HepG2 (cell line): Measurements from ENCODE around the gene RPL23. TPM values are rescaled to one million over a fixed set of nuclear protein-coding genes. Genes with fewer than 3 reads are reported as not detected.

Experiments
- CC2D1A ChIP-seq: sonication (generic); formaldehyde crosslinking; IDR thresholded peaks from 2 replicates; pipeline ENCODE4 v1.8.1; 2023; ENCODE audit warnings: mild to moderate bottlenecking, missing genetic modification reagents
- IRF9 ChIP-seq: sonication (generic); formaldehyde crosslinking; IDR thresholded peaks from 2 replicates; pipeline ENCODE4 v1.8.0; 2022; ENCODE audit warnings: missing genetic modification reagents, mild to moderate bottlenecking, borderline replicate concordance
- LBX2 ChIP-seq: sonication (generic); formaldehyde crosslinking; IDR thresholded peaks from 2 replicates; pipeline ENCODE4 v1.5.0; 2020; ENCODE audit warnings: missing genetic modification reagents, mild to moderate bottlenecking, borderline replicate concordance
- MTF2 ChIP-seq: sonication (generic); formaldehyde crosslinking; IDR thresholded peaks from 2 replicates; pipeline ENCODE4 v1.5.0; 2020; ENCODE audit warnings: missing genetic modification reagents, borderline replicate concordance
- NONO ChIP-seq, 2 experiments: fragments of 450-650 bp in 1 of 2; sonication (generic) in 1 of 2; formaldehyde crosslinking in 1 of 2; IDR thresholded peaks in 1 of 2; conservative IDR thresholded peaks in 1 of 2; 2 replicates each; pipeline versions ENCODE4 v1.6.1 to v1.8.0; 2017 to 2022; ENCODE audit warnings: mild to moderate bottlenecking in 1 of 2, missing genetic modification reagents in 1 of 2, moderate library complexity in 1 of 2
- NRL ChIP-seq: sonication (generic); formaldehyde crosslinking; IDR thresholded peaks from 2 replicates; pipeline ENCODE4 v1.5.0; 2020; ENCODE audit warnings: missing genetic modification reagents, mild to moderate bottlenecking, moderate library complexity, borderline replicate concordance
- RFX5 ChIP-seq: IDR thresholded peaks from 2 replicates; pipeline ENCODE4 v1.6.1; 2011; ENCODE audit warnings: low read depth, low read length, improper control_type of control experiment
- SALL2 ChIP-seq: sonication (generic); formaldehyde crosslinking; IDR thresholded peaks from 2 replicates; pipeline ENCODE4 v1.8.1; 2023; ENCODE audit warnings: mild to moderate bottlenecking, missing genetic modification reagents, inconsistent platforms
- SMC3 ChIP-seq: IDR thresholded peaks from 2 replicates; pipeline ENCODE4 v1.6.1; 2011; ENCODE audit warnings: low read length, improper control_type of control experiment
- TERF1 ChIP-seq: sonication (generic); formaldehyde crosslinking; IDR thresholded peaks from 2 replicates; pipeline ENCODE4 v1.8.0; 2022; ENCODE audit warnings: mild to moderate bottlenecking, missing genetic modification reagents, moderate library complexity
- ZFP36 ChIP-seq: fragments of 150-350 bp; IDR thresholded peaks from 2 replicates; pipeline ENCODE4 v1.6.1; 2018; ENCODE audit warnings: borderline replicate concordance, low read length, low read depth; ENCODE audit not compliant: partially characterized antibody
- ZFP37 ChIP-seq: sonication (generic); formaldehyde crosslinking; IDR thresholded peaks from 2 replicates; pipeline ENCODE4 v1.4.0; 2020; ENCODE audit warnings: missing genetic modification reagents, borderline replicate concordance
- ZNF234 ChIP-seq: sonication (generic); formaldehyde crosslinking; conservative IDR thresholded peaks from 2 replicates; pipeline ENCODE4 v1.5.1; 2020; ENCODE audit warnings: mild to moderate bottlenecking, missing genetic modification reagents
- ZNF292 ChIP-seq: sonication (generic); formaldehyde crosslinking; IDR thresholded peaks from 2 replicates; pipeline ENCODE4 v1.8.1; 2022; ENCODE audit warnings: mild to moderate bottlenecking, low read depth, missing genetic modification reagents, borderline replicate concordance
- polyA plus RNA-seq, 8 experiments: library from polyadenylated mRNA; depleted of rRNA in 3 of 8; stranded (reverse) in 7 of 8; unstranded in 1 of 8; fragments of >200 nt; fragmentation: Illumina TruSeq in 4 of 8; extraction: Trizol in 4 of 8; gene quantifications; 2 replicates each; pipeline versions ENCODE4 v1.2.1 to v1.2.3, GENCODE V29; 2011 to 2016; ENCODE audit warnings: low read depth in 4 of 8, missing spikeins in 1 of 8, mixed read lengths in 1 of 8; ENCODE audit not compliant: insufficient read depth in 1 of 8
- total RNA-seq, 5 experiments: library from RNA; depleted of rRNA; stranded (reverse); fragments of >200 nt; fragmentation: Illumina TruSeq; extraction: Trizol; gene quantifications; 2 replicates each; pipeline ENCODE4 v1.2.3, GENCODE V29; 2016; ENCODE audit warnings: low read depth in 1 of 5
- TF ChIP-seq, protein P1 (sequence below): sonication (generic); formaldehyde crosslinking; IDR thresholded peaks from 2 replicates; pipeline ENCODE4 v1.5.1; 2020; ENCODE audit warnings: missing genetic modification reagents, mild to moderate bottlenecking, borderline replicate concordance
- TF ChIP-seq, protein P2 (sequence below): sonication (generic); formaldehyde crosslinking; IDR thresholded peaks from 2 replicates; pipeline ENCODE4 v1.5.0; 2020; ENCODE audit warnings: mild to moderate bottlenecking, missing genetic modification reagents
- TF ChIP-seq, protein P3 (sequence below), 2 experiments: fragments of 450-650 bp in 1 of 2; sonication (generic) in 1 of 2; formaldehyde crosslinking; IDR thresholded peaks; 2 replicates each; pipeline versions ENCODE4 v1.5.0 to v1.8.0; 2020 to 2022; ENCODE audit warnings: mild to moderate bottlenecking in 1 of 2, missing genetic modification reagents in 1 of 2
- TF ChIP-seq, protein P4 (sequence below): sonication (generic); formaldehyde crosslinking; IDR thresholded peaks from 2 replicates; pipeline ENCODE4 v1.4.0; 2020; ENCODE audit warnings: mild to moderate bottlenecking, missing genetic modification reagents

RPL23 gene
- total and polyA plus RNA-seq, 2 of the 13 experiments (the other 11 are each of a cell fraction or from before 2014, with no cell fraction given): 2,790 to 4,860 TPM

DNA sequence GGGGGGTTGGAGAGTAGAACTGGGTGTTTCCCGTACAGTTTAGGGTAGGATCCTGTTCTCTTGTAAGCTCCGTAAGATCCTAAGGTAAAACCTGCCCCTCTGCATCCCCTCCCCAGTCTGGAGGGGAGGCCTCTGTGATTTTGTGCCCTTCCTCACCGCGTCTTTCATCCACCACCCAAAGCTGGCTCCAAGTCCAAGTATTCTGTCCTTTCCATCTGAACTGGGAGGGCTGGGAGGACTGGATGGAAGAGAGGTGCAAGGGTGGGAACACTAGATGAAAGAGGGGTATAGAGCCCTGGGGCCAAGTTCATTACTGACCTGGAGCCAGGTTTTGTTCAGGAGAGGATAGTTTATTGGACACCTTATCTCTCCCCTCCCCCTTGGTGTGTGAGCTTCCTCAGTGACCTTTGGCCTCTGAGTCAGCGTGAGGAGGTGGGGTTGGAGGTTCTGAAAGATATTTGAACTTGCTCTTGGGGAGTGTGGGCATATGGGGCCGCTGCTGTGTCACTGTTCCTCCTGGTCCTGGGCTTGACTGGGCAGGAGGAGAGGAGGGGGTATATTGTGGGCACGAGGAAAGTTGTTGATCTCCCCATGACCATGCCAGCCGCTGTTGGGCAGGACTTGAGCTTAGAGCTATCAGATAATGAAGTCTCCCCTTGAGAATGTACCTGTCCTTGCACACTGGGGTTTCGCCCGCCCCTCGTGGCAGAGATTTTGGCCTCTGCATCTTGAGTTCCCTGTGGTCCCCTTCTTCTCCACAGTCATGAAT is 17.9 kb upstream of the RPL23 start (continued):
- TF ChIP-seq, protein P1, sequence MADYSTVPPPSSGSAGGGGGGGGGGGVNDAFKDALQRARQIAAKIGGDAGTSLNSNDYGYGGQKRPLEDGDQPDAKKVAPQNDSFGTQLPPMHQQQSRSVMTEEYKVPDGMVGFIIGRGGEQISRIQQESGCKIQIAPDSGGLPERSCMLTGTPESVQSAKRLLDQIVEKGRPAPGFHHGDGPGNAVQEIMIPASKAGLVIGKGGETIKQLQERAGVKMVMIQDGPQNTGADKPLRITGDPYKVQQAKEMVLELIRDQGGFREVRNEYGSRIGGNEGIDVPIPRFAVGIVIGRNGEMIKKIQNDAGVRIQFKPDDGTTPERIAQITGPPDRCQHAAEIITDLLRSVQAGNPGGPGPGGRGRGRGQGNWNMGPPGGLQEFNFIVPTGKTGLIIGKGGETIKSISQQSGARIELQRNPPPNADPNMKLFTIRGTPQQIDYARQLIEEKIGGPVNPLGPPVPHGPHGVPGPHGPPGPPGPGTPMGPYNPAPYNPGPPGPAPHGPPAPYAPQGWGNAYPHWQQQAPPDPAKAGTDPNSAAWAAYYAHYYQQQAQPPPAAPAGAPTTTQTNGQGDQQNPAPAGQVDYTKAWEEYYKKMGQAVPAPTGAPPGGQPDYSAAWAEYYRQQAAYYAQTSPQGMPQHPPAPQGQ: peak; percentile 19; the same call in 1 of the 2 replicates
- peak; percentile 8; the same call in 1 of the 2 replicates for TF ChIP-seq NRL (CRISPR knock-in tag)
- no peak for TF ChIP-seq MTF2
- TF ChIP-seq CC2D1A: no peak
- 0 out of 2 replicates have a peak, but pooled peaks have one; percentile 17 for TF ChIP-seq RFX5
- TF ChIP-seq TERF1 (CRISPR knock-in tag): no peak
- no peak for TF ChIP-seq ZNF234 (CRISPR knock-in tag)
- TF ChIP-seq ZFP37 (CRISPR knock-in tag): no peak
- TF ChIP-seq, protein P2, sequence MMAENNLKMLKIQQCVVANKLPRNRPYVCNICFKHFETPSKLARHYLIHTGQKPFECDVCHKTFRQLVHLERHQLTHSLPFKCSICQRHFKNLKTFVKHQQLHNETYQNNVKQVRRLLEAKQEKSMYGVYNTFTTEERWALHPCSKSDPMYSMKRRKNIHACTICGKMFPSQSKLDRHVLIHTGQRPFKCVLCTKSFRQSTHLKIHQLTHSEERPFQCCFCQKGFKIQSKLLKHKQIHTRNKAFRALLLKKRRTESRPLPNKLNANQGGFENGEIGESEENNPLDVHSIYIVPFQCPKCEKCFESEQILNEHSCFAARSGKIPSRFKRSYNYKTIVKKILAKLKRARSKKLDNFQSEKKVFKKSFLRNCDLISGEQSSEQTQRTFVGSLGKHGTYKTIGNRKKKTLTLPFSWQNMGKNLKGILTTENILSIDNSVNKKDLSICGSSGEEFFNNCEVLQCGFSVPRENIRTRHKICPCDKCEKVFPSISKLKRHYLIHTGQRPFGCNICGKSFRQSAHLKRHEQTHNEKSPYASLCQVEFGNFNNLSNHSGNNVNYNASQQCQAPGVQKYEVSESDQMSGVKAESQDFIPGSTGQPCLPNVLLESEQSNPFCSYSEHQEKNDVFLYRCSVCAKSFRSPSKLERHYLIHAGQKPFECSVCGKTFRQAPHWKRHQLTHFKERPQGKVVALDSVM: no peak
- TF ChIP-seq SMC3: peak; percentile 53
- TF ChIP-seq ZNF292 (CRISPR knock-in tag): peak; percentile 79; the same call in 1 of the 2 replicates
- TF ChIP-seq NONO (IDR thresholded peaks at IDR 0.05): no peak
- TF ChIP-seq NONO (CRISPR knock-in tag; conservative IDR thresholded peaks at IDR 0.05): peak; percentile 32; the same call in 1 of the 2 replicates
- no peak for TF ChIP-seq IRF9 (CRISPR knock-in tag)
- TF ChIP-seq, protein P3, sequence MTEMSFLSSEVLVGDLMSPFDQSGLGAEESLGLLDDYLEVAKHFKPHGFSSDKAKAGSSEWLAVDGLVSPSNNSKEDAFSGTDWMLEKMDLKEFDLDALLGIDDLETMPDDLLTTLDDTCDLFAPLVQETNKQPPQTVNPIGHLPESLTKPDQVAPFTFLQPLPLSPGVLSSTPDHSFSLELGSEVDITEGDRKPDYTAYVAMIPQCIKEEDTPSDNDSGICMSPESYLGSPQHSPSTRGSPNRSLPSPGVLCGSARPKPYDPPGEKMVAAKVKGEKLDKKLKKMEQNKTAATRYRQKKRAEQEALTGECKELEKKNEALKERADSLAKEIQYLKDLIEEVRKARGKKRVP (CRISPR knock-in tag; IDR thresholded peaks at IDR 0.05): no peak
- peak; percentile 78; the same call in 1 of the 2 replicates for TF ChIP-seq SALL2 (CRISPR knock-in tag)
- TF ChIP-seq, protein P4, sequence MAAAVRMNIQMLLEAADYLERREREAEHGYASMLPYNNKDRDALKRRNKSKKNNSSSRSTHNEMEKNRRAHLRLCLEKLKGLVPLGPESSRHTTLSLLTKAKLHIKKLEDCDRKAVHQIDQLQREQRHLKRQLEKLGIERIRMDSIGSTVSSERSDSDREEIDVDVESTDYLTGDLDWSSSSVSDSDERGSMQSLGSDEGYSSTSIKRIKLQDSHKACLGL (CRISPR knock-in tag): no peak
- TF ChIP-seq LBX2 (CRISPR knock-in tag): no peak
- TF ChIP-seq ZFP36: no peak
